IPS-20b (cell line): ENCODE measurements around the gene PCDHGA1.
A peak's percentile ranks its signal among the peaks of the same experiment; 100 is the strongest.

Source experiments
- H3K27ac ChIP-seq: one replicate; pipeline ENCODE4 v1.5.1; 2013; ENCODE audit warnings: low read length
- H3K27me3 ChIP-seq: 2 replicates; pipeline ENCODE4 v1.6.1; 2013; ENCODE audit warnings: mild to moderate bottlenecking, low read length, inconsistent platforms; ENCODE audit not compliant: insufficient read depth
- H3K36me3 ChIP-seq: 2 replicates; pipeline ENCODE4 v1.6.1; 2013; ENCODE audit warnings: low read depth, mild to moderate bottlenecking, inconsistent platforms, low read length, moderate library complexity; ENCODE audit not compliant: insufficient read depth
- H3K4me1 ChIP-seq: 2 replicates; pipeline ENCODE4 v1.6.1; 2013; ENCODE audit warnings: mild to moderate bottlenecking, control low read depth, inconsistent platforms, low read length, moderate library complexity; ENCODE audit not compliant: insufficient read depth
- H3K4me3 ChIP-seq: 2 replicates; pipeline ENCODE4 v1.5.1; 2013; ENCODE audit warnings: mild to moderate bottlenecking, low read length, inconsistent platforms
- H3K9ac ChIP-seq: 2 replicates; pipeline ENCODE4 v1.6.1; 2013; ENCODE audit warnings: low read depth, mild to moderate bottlenecking, inconsistent platforms, low read length, moderate library complexity
- H3K9me3 ChIP-seq: 2 replicates; pipeline ENCODE4 v1.6.1; 2013; ENCODE audit warnings: mild to moderate bottlenecking, low read depth, low read length, inconsistent platforms; ENCODE audit not compliant: insufficient read depth

Gene PCDHGA1

GRCh38 chr5:141515946-141516671 lies 185.8 kb downstream of the PCDHGA1 start:
- no peak overlapping the region for H3K4me3 ChIP-seq
- peaks cover 65% of the 10 kb centered on the region for H3K36me3 ChIP-seq
- H3K4me1 ChIP-seq, result peaks cover 12% of the 10 kb centered on the region
- no peaks in the 10 kb centered on the region for H3K9me3 ChIP-seq
- no peak overlapping the region for H3K27ac ChIP-seq
- no peak overlapping the region for H3K9ac ChIP-seq
- no peaks in the 10 kb centered on the region for H3K27me3 ChIP-seq

GRCh38 chr5:141516672-141517025 lies 186.3 kb downstream of the PCDHGA1 start:
- no peaks in the 10 kb centered on the region for H3K9me3 ChIP-seq
- H3K9ac ChIP-seq, result no peak overlapping the region
- peaks cover 65% of the 10 kb centered on the region for H3K36me3 ChIP-seq
- no peak overlapping the region for H3K4me3 ChIP-seq
- peaks cover 12% of the 10 kb centered on the region for H3K4me1 ChIP-seq
- H3K27me3 ChIP-seq, result no peaks in the 10 kb centered on the region
- no peak overlapping the region for H3K27ac ChIP-seq

GRCh38 chr5:141517312-141517711 lies 187.0 kb downstream of the PCDHGA1 start:
- Histone ChIP-seq H3K4me3 (no peak overlapping the region), H3K27me3 (no peaks in the 10 kb centered on the region), H3K4me1 (peaks cover 12% of the 10 kb centered on the region), H3K27ac (no peak overlapping the region), H3K9me3 (no peaks in the 10 kb centered on the region), H3K36me3 (peaks cover 66% of the 10 kb centered on the region), H3K9ac (no peak overlapping the region)

- Histone ChIP-seq H3K27me3 (no peaks in the 10 kb centered on the region), H3K27ac (no peak overlapping the region), H3K4me1 (peaks cover 12% of the 10 kb centered on the region), H3K4me3 (no peak overlapping the region), H3K36me3 (peaks cover 74% of the 10 kb centered on the region), H3K9me3 (no peaks in the 10 kb centered on the region), H3K9ac (no peak overlapping the region)
Measured at GRCh38 chr5:141517880-141518617, 187.7 kb downstream of the PCDHGA1 start.

GRCh38 chr5:141518618-141519015 lies 188.3 kb downstream of the PCDHGA1 start:
- Histone ChIP-seq H3K9ac (no peak overlapping the region), H3K27me3 (no peaks in the 10 kb centered on the region), H3K4me1 (peaks cover 12% of the 10 kb centered on the region), H3K9me3 (no peaks in the 10 kb centered on the region), H3K27ac (no peak overlapping the region), H3K4me3 (no peak overlapping the region), H3K36me3 (peaks cover 80% of the 10 kb centered on the region)

- H3K9me3 ChIP-seq, result no peaks in the 10 kb centered on the region
- H3K27me3 ChIP-seq, result no peaks in the 10 kb centered on the region
- no peak overlapping the region for H3K9ac ChIP-seq
- peaks cover 88% of the 10 kb centered on the region for H3K36me3 ChIP-seq
- H3K4me1 ChIP-seq, result peaks cover 11% of the 10 kb centered on the region
- no peak overlapping the region for H3K27ac ChIP-seq
- no peak overlapping the region for H3K4me3 ChIP-seq
Measured at GRCh38 chr5:141519605-141520565, 189.6 kb downstream of the PCDHGA1 start.

- Histone ChIP-seq H3K27me3 (no peaks in the 10 kb centered on the region), H3K9me3 (no peaks in the 10 kb centered on the region), H3K27ac (no peak overlapping the region), H3K4me3 (no peak overlapping the region), H3K36me3 (peaks cover 88% of the 10 kb centered on the region), H3K4me1 (peaks cover 12% of the 10 kb centered on the region; the same call in 1 of the 2 replicates), H3K9ac (no peak overlapping the region)
Measured at GRCh38 chr5:141521244-141521781, 191.0 kb downstream of the PCDHGA1 start.

- peaks cover 87% of the 10 kb centered on the region for H3K36me3 ChIP-seq
- H3K4me1 ChIP-seq, result peaks cover 12% of the 10 kb centered on the region; the same call in 1 of the 2 replicates
Measured at GRCh38 chr5:141522301-141522700, 192.0 kb downstream of the PCDHGA1 start.

GRCh38 chr5:141523991-141524390 lies 193.7 kb downstream of the PCDHGA1 start:
- H3K27me3 ChIP-seq, result no peaks in the 10 kb centered on the region
- H3K9ac ChIP-seq, result peak overlapping the region; percentile 42; the same call in 1 of the 2 replicates
- H3K4me1 ChIP-seq, result peaks cover 12% of the 10 kb centered on the region; the same call in 1 of the 2 replicates
- no peak overlapping the region for H3K27ac ChIP-seq
- peaks cover 88% of the 10 kb centered on the region for H3K36me3 ChIP-seq
- H3K9me3 ChIP-seq, result no peaks in the 10 kb centered on the region
- no peak overlapping the region; the same call in 1 of the 2 replicates for H3K4me3 ChIP-seq

More at GRCh38 chr5:141522301-141522700, 192.0 kb downstream of the PCDHGA1 start:
- no peak overlapping the region for H3K27ac ChIP-seq
- H3K9ac ChIP-seq, result no peak overlapping the region
- no peaks in the 10 kb centered on the region for H3K9me3 ChIP-seq
- no peak overlapping the region for H3K4me3 ChIP-seq
- H3K27me3 ChIP-seq, result no peaks in the 10 kb centered on the region

GRCh38 chr5:141524604-141525597 lies 194.6 kb downstream of the PCDHGA1 start:
- H3K27me3 ChIP-seq, result no peaks in the 10 kb centered on the region
- H3K9ac ChIP-seq, result peak overlapping the region; percentile 40; the same call in 1 of the 2 replicates
- no peaks in the 10 kb centered on the region for H3K9me3 ChIP-seq
- H3K4me1 ChIP-seq, result peaks cover 12% of the 10 kb centered on the region; the same call in 1 of the 2 replicates
- H3K4me3 ChIP-seq, result no peak overlapping the region
- H3K36me3 ChIP-seq, result peaks cover 87% of the 10 kb centered on the region
- no peak overlapping the region for H3K27ac ChIP-seq
